SK-N-DZ (cell line): Measurements from ENCODE around the gene CSTF2T.
"Not testable (repeated sequence)": the region's sequence is repeated elsewhere in the genome, so short reads cannot be mapped to it uniquely, and the experiment has no call there.

ENCODE experiments used
- DNase-seq: peaks from one replicate; pipeline ENCODE4 v3.0.0-alpha.2; 2015; ENCODE audit warnings: low spot score

Gene CSTF2T

GRCh38 chr10:51698473-51699063 is 827 bp downstream of the CSTF2T start:
- peak; percentile 2 for DNase-seq

GRCh38 chr10:51696251-51696650 is 3.1 kb downstream of the CSTF2T start:
- no peak for DNase-seq

GRCh38 chr10:51694086-51694768 is 5.2 kb downstream of the CSTF2T start:
- DNase-seq: no peak

- DNase-seq: no peak
These were observed 8.3 kb downstream of the CSTF2T start for GRCh38 chr10:51691135-51691534.

DNA sequence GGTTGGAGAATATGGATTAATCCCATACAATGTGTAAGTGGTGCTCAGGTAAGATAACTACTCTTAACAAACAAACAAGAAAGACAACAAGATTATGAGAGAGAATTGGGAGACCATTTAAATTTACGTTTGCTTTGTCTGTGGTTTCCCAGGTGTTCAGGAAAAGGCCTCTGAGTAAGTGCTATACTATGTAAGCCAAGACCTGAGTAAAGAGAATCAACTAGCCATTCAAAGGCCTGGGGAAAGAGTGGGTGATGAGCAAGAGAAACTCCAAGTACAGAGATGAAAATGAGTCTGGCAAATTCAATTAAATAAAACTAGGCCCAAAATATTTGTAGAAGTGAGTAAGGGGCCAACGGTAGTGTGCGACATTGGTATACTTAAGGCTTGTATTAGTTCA is 9.9 kb downstream of the CSTF2T start:
- no peak for DNase-seq

DNA sequence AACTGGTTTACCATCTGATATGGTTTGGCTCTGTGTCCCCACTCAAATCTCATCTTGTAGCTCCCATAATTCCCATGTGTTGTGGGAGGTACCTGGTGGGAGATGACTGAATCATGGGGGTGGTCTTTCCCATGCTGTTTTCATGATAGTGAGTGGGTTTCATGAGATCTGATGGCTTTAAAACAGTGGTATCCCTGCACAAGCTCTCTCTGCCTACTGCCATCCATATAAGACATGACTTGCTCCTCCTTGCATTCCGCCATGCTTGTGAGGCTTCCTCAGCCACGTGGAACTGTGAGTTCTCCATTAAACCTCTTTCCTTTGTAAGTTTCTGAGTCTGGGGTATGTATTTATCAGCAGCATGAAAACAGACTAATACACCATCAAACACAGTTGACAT is 10.6 kb downstream of the CSTF2T start:
- not testable (repeated sequence) for DNase-seq

DNA sequence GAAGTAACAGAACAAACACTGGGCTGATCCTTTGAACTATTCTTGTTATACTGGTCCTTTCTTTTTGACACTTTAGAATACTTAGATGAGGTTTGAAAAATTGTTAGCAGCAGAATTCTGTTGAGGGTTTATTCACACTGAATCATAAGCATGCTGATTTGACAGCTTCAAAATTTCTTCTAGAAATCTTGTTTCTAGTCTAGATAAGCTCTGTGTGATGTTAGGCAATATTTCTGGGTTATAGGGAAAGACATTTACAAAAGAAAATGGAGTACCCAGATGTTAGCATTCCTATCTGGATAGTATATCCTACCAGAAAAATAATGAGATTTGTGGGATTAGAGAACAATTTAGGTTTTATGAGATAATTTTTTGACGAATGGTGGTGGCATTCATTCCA is 12.1 kb downstream of the CSTF2T start:
- DNase-seq: no peak

GRCh38 chr10:51685768-51686167 is 13.6 kb downstream of the CSTF2T start:
- no peak for DNase-seq

DNA sequence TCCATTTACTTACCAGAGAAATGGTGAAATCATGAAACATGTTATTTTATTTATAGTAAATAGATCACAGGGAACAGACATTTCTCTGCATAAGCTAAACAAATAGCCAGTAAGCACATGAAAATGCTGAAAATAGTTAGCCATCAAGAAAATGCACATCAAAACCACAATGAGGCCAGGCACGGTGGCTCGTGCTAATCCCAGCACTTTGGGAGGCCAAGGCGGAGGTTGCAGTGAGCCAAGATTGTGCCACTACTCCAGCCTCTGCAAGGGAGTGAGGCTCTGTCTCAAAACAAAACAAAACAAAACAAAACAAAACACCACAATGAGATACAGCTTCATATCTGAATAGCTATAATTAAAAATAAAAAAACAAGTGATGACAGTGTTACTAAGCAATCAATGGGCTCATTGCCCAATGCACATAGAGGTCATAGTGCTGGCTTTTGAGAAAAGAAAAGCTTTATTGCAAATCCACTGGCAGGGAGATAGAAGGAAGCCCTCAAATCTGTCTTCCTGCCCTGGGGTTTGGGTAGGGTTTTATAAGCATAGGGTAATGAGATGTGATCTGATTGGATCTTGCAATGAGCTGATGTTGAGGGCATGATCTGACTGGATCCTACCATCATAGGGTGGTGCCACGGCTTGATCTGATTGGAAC is 16.2 kb downstream of the CSTF2T start:
- DNase-seq: no peak

GRCh38 chr10:51679841-51680240 is 19.6 kb downstream of the CSTF2T start:
- no peak for DNase-seq

DNA sequence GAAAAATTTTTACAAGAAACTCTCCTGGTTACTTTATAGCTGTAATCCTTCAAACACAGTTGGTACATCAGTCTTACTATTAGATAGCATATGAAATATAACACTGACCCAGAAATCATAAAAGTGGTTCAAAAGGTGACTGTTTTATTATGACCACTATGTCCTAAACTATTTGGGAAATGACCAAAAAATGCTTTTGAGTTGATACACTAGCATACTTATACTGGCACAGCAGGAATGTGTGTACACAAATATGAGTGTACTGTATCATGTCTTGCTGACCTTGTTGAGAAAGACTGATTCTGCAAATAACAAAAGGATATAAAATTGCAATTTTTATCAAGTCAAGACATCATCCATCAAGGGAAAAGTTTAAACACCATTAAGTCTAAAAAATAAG is 24.3 kb downstream of the CSTF2T start:
- no peak for DNase-seq

DNA sequence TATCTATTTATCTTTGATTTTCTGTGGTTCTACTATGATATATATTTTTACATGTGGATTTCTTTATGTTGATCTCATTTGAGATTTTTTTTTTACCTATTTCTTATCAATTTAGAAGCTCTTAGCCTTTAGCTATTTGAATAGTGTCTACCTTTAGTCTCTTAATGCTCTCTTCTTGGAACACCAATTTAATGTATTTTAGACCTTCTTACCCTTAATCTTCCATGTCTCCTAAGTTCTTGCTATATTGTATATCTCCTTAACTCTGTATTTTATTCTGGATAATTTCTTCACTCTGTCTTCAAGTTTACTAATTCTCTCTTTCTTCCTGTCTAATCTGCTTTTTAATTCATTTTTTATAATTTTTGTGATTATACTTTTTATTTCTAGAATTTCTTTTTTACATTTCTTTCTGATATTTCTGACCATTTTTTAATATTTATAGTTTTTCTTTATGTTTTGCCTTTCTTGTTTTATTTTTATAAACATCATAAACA is 27.3 kb downstream of the CSTF2T start:
- no peak for DNase-seq

DNA sequence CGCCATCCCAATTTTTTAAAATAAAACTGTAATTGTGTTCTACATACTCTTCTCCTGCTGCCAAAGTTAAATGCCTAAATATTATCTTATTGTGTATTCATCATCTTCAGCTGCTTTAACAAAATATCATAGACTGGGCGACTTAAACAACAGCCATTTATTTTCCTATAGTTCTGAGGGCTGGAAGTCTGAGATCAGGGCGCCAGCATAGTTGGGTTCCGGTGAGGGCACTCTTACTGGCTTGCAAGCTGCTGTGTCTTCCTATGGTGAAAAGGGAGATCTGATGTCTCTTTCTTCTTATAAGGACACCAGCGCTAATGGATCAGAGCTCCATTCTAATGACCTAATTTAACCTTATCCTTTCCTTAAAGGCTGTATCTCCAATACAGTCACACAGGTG is 30.4 kb downstream of the CSTF2T start:
- DNase-seq: no peak

DNA sequence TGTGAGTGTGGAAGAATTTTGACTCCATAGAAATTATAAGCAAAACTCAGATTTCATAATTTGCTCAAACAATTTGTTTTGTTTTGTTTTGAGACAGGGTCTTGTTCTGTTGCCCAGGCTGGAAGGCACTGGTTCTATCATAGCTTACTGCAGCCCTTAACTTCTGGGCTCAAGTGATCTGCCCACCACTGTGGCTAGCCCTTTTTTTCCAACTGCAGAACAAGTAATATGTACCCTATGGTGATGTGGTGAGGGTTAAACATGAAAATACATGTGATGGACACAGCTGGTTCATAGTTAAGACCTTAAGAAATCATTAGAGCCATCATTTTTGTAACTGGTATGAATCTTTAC is 31.1 kb downstream of the CSTF2T start:
- no peak for DNase-seq

DNA sequence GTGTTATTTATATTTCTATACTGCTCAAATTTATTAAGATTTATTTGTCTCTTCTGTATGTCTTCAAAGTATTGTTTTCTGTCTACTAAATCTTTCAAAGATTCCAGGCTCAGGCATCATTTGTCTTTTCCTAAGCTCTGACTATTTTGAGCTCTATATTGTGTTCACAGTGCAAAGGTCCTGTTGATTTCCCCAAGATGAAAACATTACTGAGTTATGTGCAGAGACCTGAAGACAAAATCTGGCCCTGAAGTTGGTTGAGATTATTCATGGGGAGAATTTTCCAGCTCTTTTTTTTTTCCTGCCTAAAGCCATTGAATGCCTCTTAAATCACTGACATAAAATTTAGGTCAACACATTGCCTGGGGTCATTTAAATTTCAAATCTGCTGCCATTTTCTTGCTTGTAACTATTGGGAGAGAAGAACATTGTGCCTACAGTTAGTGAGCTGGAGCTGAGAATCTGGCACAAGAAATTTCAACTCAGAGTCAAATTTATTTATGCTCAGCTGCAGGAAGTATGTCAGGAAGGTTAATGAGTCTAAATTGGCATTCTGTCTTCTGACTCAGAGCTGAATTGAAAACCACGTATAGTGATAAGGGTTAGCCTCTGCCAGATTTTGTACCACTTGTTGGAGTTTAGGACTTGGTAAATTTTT is 31.6 kb downstream of the CSTF2T start:
- no peak for DNase-seq

DNA sequence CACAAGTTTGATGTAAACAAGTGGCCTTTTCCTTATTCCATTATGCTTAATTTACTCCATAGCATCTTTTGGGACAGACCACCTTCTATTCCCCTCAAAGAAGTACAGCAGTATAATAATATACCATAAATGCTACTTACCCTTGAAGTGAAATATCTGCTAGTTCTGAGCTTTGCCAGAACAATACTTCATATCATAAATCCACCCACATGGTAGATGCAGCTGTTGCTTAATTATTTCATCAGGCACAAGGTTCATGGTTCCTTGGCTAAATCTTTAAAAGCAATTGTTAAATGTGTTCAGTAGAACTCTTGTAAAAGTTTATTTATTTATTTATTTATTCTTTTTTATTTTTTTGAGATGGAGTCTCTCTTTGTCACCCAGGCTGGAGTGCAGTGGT is 32.9 kb downstream of the CSTF2T start:
- no peak for DNase-seq

GRCh38 chr10:51663086-51663485 is 36.3 kb downstream of the CSTF2T start:
- DNase-seq: no peak

- DNase-seq: no peak
These were observed 40.1 kb downstream of the CSTF2T start for GRCh38 chr10:51659344-51659743.

DNA sequence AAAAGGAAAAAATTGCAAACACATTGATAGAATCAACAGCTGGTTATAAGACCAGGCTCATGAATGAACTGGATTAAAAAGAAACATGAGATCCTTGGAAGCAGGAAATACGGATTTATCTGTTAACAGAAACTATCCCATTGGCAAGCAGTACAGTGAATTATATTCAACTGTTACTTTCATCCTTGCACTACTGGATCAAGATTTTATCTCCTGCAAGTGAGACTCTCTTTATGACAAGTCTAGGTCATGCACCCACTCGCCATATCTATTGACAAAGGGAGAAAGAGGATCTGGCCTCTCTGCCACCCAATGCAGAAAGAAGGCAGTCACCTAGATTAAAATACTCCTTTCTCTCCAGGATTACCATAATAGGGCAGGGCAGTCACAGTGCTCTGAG is 41.4 kb downstream of the CSTF2T start:
- no peak for DNase-seq

DNA sequence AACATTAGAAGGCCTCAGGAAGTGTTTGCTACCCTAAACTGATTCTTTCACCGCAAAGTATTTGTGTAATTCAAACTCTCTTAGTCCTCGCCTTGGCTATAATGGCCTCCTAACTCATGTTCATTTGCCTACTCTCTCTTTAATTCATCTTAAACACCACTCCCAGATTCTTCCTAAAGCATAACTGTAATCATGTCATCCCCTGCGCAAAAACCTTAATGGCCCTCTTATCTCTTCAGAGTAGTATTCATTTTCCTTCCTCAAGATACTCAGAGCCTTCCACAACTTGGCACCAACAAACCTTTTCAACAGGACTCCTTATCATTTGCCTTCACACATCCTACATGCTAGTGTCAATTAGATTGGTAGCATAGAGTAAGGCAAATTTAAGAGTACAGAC is 42.9 kb downstream of the CSTF2T start:
- DNase-seq: no peak

DNA sequence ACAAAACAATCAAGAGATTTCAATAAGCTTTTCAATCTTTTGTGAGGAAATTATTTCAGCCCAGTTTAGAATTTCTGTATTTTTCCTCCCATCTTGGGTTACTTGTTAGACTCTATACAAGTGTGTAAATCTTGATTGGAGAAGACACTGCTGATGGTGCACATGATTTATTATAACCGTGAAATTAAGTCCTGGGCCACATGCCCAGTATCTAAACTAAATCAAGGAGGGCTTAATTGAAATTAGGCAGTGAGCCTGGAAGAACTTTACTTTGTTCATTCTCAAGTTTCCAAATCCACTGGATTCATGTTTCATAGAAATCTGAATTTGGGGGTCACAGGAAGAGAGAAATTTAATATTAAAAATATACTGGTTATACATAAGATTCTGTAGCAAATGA is 44.5 kb downstream of the CSTF2T start:
- DNase-seq: peak; percentile 16

DNA sequence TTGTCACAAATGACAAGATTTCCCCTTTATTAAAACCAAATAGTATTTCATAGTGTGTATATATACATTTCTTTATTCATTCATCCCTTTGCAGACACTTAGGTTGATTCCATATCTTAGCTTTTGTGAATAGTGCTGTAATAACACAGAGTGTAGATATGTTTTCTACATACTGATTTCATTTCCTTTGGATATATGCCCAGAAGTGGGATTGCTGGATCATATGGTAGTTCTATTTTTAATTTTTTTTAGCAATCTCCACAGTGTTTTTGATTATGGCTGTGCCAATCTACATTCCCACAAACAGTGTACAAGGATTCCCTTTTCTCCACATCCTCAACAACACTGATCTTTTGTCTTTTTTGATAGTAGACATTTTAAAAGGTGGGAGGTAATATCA is 46.4 kb downstream of the CSTF2T start:
- DNase-seq: no peak

DNA sequence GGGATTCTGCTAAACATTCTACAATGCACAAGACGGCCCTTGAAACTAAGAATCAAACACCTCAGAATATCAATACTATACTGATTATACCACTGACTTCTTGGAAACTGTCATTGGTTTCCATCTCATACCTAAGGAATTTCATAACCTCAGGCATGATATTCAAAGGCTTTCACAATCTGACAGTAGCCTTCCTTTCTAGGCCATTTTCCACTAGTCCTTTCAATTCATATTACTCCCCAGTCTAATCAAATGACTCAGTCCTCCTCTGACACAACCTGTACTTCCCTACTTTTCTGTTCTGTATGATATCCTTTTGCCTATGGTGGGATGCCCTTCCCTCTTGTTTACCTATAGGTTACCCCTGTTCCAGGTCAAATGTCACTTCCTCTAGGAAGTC is 48.3 kb downstream of the CSTF2T start:
- DNase-seq: no peak
